A549 (cell line): ENCODE data around the gene IL1F10. TPM values are rescaled to one million over a fixed set of nuclear protein-coding genes. Genes with fewer than 3 reads are reported as not detected.
A peak's percentile ranks its signal among the peaks of the same experiment; 100 is the strongest.

Source experiments
- ATAC-seq, 2 experiments: fragments of 200-7000 bp in 1 of 2; fragments of >200 bp in 1 of 2; cut with Nextera tagmentation in 1 of 2; cut with Tn5 transposase in 1 of 2; 3 replicates each; pipeline versions ENCODE4 v1.8.0 to v1.9.1; 2018 to 2020; ENCODE audit warnings: mild to moderate bottlenecking in 1 of 2, moderate library complexity in 1 of 2
- CTCF ChIA-PET: fragments of 300-600 bp; sonication (Branson Sonifier 250); formaldehyde crosslinking; extraction: SDS; loops from one replicate; lab custom pipeline; 2021; ENCODE audit warnings: antibody characterized with exemption, inconsistent platforms; lab: Yijun Ruan, JAX
- POLR2A ChIA-PET: fragments of 350-600 bp; formaldehyde crosslinking; extraction: SDS; loops from one replicate; lab custom pipeline; 2021; ENCODE audit warnings: antibody characterized with exemption, inconsistent platforms; lab: Yijun Ruan, JAX
- DNase-seq, 2 experiments: peaks; one replicate each; pipeline versions ENCODE4 v3.0.0 to v3.0.0-alpha.2; 2011 to 2016; ENCODE audit warnings: low read depth in 1 of 2, low spot score in 1 of 2
- FAIRE-seq: peaks from 2 replicates; lab custom pipeline; 2011; peaks lifted over from hg19 to GRCh38; lab: Jason Lieb, UNC
- H3K27ac ChIP-seq, 2 experiments: fragments of >200 bp; sonication (Bioruptor Twin); formaldehyde crosslinking; 3 replicates each; pipeline ENCODE4 v1.5.1; 2016 to 2017
- H3K4me1 ChIP-seq: fragments of >200 bp; sonication (Bioruptor Twin); formaldehyde crosslinking; 3 replicates; pipeline ENCODE4 v1.6.1; 2016
- H3K4me2 ChIP-seq: fragments of >200 bp; sonication (Bioruptor Twin); formaldehyde crosslinking; 3 replicates; pipeline ENCODE4 v1.6.1; 2016
- H3K4me3 ChIP-seq: fragments of >200 bp; sonication (Bioruptor Twin); formaldehyde crosslinking; 3 replicates; pipeline ENCODE4 v1.5.1; 2016
- H3K9me3 ChIP-seq: fragments of >200 bp; sonication (Bioruptor Twin); formaldehyde crosslinking; 3 replicates; pipeline ENCODE4 v1.6.1; 2016
- CBX2 ChIP-seq: fragments of 200-600 bp; sonication (generic); IDR thresholded peaks from 2 replicates; pipeline ENCODE4 v1.6.1; 2016; ENCODE audit warnings: low read depth, mild to moderate bottlenecking, borderline replicate concordance
- CHD4 ChIP-seq: fragments of 200-600 bp; sonication (generic); IDR thresholded peaks from 2 replicates; pipeline ENCODE4 v1.6.1; 2016; ENCODE audit warnings: antibody characterized with exemption, mild to moderate bottlenecking, borderline replicate concordance
- EP300 ChIP-seq, 2 experiments: fragments of >200 bp; sonication (Bioruptor Twin); formaldehyde crosslinking; IDR thresholded peaks; 2 replicates in 1 of 2; 3 replicates in 1 of 2; pipeline ENCODE4 v1.6.1; 2016 to 2017
- ESRRA ChIP-seq: fragments of 150-350 bp; IDR thresholded peaks from 2 replicates; pipeline ENCODE4 v1.6.1; 2014; ENCODE audit warnings: mild to moderate bottlenecking, low read length, borderline replicate concordance
- FOXS1 ChIP-seq: fragments of 250-450 bp; sonication (Bioruptor Pico); IDR thresholded peaks from 2 replicates; pipeline ENCODE4 v1.5.0; 2020; ENCODE audit warnings: mild to moderate bottlenecking, moderate library complexity
- HEYL ChIP-seq: fragments of 250-450 bp; sonication (Bioruptor Pico); IDR thresholded peaks from 2 replicates; pipeline ENCODE4 v1.8.0; 2021; ENCODE audit warnings: mild to moderate bottlenecking, moderate library complexity
- MAZ ChIP-seq: fragments of 150-350 bp; IDR thresholded peaks from 2 replicates; pipeline ENCODE4 v1.6.1; 2014; ENCODE audit warnings: antibody characterized with exemption, low read depth, low read length, borderline replicate concordance
- NFE2L2 ChIP-seq: fragments of 150-350 bp; conservative IDR thresholded peaks from 2 replicates; pipeline ENCODE4 v1.6.1; 2014; ENCODE audit warnings: low read length
- NR3C1 ChIP-seq: fragments of >200 bp; sonication (Bioruptor Twin); formaldehyde crosslinking; IDR thresholded peaks from 3 replicates; pipeline ENCODE4 v1.6.1; 2017
- ZSCAN20 ChIP-seq: fragments of 250-450 bp; sonication (Bioruptor Pico); IDR thresholded peaks from 2 replicates; pipeline ENCODE4 v1.8.0; 2022; ENCODE audit warnings: mild to moderate bottlenecking, moderate library complexity
- WGBS: methylation state at CpG from one replicate; pipeline ENCODE4 v1.1.6; 2017; ENCODE audit errors: missing lambda C conversion rate; 5-methylcytosine and 5-hydroxymethylcytosine counted together
- polyA plus RNA-seq, 4 experiments: library from polyadenylated mRNA; depleted of rRNA in 3 of 4; stranded (reverse); fragments of >200 nt; fragmentation: RNase III in 1 of 4; extraction: RNeasy Plus Mini Kit Qiagen cat#74134 plus additional on column Dnase treatment in 1 of 4; gene quantifications; 2 replicates in 3 of 4; 3 replicates in 1 of 4; pipeline ENCODE4 v1.2.3, GENCODE V29; 2011 to 2017
- TF ChIP-seq, protein P1 (sequence below): fragments of >200 bp; sonication (Bioruptor Twin); formaldehyde crosslinking; IDR thresholded peaks from 3 replicates; pipeline ENCODE4 v1.6.1; 2016
- TF ChIP-seq, protein P2 (sequence below): IDR thresholded peaks from 2 replicates; pipeline ENCODE4 v1.6.1; 2012
- TF ChIP-seq, protein P3 (sequence below): fragments of >200 bp; sonication (Bioruptor Twin); formaldehyde crosslinking; IDR thresholded peaks from 3 replicates; pipeline ENCODE4 v1.5.1; 2016

Gene IL1F10
- polyA plus RNA-seq, 2 of the 4 experiments (the other 2 are of a cell fraction) = not detected

DNA sequence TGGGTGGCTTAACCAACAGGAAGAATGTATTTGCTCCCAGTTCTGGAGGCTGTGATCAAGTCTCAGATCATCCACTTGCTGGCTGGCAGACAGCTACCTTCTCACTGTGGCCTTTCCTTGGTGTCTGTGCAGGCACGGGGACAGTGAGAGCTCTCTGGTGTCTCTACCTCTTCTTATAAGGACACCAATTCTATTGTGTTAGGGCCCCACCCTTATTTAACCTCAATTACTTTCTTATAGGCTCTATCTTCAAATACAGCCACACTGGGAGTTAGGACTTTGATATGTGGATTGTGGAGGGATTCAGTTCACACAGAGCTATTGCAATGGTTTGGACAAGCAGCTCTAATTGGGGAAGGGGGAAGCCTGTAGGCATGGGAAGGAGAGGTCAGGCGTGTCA is 34.4 kb downstream of the IL1F10 start:
- H3K27ac ChIP-seq = no peak overlapping the region
- CTCF ChIA-PET = interaction anchor here (0.6 to 1.6 kb wide), 3 partner anchors 32 to 97 kb away, joined by 3 to 4 read pairs (median 3); no protein-coding TSS in a partner anchor
- no peaks in the 10 kb centered on the region for H3K4me1 ChIP-seq
- DNase-seq (no peak), ATAC-seq (no peak), FAIRE-seq (no peak)
- H3K9me3 ChIP-seq = peaks cover 5% of the 10 kb centered on the region; the same call in 1 of the 3 replicates
- H3K4me3 ChIP-seq = no peak overlapping the region
- POLR2A ChIA-PET = no interaction called here
- WGBS = 67% methylated on average over 2 of the region's 2 CpGs
- no peak for TF ChIP-seq MAZ
- TF ChIP-seq, all 56 proteins: peak for 0
- no peak overlapping the region for H3K4me2 ChIP-seq

- Histone ChIP-seq H3K9me3 (no peaks in the 10 kb centered on the region), H3K27ac (no peak overlapping the region), H3K4me2 (no peak overlapping the region), H3K4me1 (no peaks in the 10 kb centered on the region), H3K4me3 (no peak overlapping the region)
- DNase-seq (no peak), FAIRE-seq (no peak), ATAC-seq (no peak)
- POLR2A ChIA-PET = no interaction called here
- TF ChIP-seq FOXS1 (CRISPR knock-in tag) = no peak
- no peak for TF ChIP-seq ZSCAN20 (CRISPR knock-in tag)
- TF ChIP-seq, protein P1, sequence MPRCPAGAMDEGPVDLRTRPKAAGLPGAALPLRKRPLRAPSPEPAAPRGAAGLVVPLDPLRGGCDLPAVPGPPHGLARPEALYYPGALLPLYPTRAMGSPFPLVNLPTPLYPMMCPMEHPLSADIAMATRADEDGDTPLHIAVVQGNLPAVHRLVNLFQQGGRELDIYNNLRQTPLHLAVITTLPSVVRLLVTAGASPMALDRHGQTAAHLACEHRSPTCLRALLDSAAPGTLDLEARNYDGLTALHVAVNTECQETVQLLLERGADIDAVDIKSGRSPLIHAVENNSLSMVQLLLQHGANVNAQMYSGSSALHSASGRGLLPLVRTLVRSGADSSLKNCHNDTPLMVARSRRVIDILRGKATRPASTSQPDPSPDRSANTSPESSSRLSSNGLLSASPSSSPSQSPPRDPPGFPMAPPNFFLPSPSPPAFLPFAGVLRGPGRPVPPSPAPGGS = no peak
- no peak for TF ChIP-seq NR3C1
- 53% methylated on average over 4 of the region's 4 CpGs for WGBS
- CTCF ChIA-PET = interaction anchor here (1.6 to 2.3 kb wide), 2 partner anchors 23 to 35 kb away, joined by 4 to 9 read pairs; no protein-coding TSS in a partner anchor
Measured at GRCh38 chr2:113103277-113103676, 35.5 kb downstream of the IL1F10 start.

GRCh38 chr2:113104054-113104611 is 36.4 kb downstream of the IL1F10 start:
- ATAC-seq = peak in 1 of 2 experiments; percentile 64; a peak in 3 of 6 replicates
- H3K4me1 ChIP-seq = no peaks in the 10 kb centered on the region
- DNase-seq = no peak
- CTCF ChIA-PET = interaction anchor here (0.8 to 2.3 kb wide), 3 partner anchors 20 to 34 kb away, joined by 3 to 9 read pairs (median 8); no protein-coding TSS in a partner anchor
- TF ChIP-seq, protein P2, sequence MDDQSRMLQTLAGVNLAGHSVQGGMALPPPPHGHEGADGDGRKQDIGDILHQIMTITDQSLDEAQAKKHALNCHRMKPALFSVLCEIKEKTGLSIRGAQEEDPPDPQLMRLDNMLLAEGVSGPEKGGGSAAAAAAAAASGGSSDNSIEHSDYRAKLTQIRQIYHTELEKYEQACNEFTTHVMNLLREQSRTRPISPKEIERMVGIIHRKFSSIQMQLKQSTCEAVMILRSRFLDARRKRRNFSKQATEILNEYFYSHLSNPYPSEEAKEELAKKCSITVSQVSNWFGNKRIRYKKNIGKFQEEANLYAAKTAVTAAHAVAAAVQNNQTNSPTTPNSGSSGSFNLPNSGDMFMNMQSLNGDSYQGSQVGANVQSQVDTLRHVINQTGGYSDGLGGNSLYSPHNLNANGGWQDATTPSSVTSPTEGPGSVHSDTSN = no peak
- TF ChIP-seq CBX2 (no peak), NFE2L2 (no peak), CHD4 (no peak), EP300 (IDR thresholded peaks at IDR 0.05) (no peak), ESRRA (no peak), HEYL (no peak)
- TF ChIP-seq, protein P3, sequence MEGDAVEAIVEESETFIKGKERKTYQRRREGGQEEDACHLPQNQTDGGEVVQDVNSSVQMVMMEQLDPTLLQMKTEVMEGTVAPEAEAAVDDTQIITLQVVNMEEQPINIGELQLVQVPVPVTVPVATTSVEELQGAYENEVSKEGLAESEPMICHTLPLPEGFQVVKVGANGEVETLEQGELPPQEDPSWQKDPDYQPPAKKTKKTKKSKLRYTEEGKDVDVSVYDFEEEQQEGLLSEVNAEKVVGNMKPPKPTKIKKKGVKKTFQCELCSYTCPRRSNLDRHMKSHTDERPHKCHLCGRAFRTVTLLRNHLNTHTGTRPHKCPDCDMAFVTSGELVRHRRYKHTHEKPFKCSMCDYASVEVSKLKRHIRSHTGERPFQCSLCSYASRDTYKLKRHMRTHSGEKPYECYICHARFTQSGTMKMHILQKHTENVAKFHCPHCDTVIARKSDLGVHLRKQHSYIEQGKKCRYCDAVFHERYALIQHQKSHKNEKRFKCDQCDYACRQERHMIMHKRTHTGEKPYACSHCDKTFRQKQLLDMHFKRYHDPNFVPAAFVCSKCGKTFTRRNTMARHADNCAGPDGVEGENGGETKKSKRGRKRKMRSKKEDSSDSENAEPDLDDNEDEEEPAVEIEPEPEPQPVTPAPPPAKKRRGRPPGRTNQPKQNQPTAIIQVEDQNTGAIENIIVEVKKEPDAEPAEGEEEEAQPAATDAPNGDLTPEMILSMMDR = no peak
- POLR2A ChIA-PET = no interaction called here
- no peak for FAIRE-seq
- H3K4me2 ChIP-seq = no peak overlapping the region
- H3K27ac ChIP-seq = no peak overlapping the region; a peak in 1 of 6 replicates
- no peaks in the 10 kb centered on the region for H3K9me3 ChIP-seq
- H3K4me3 ChIP-seq = no peak overlapping the region
- 63% methylated on average over 3 of the region's 3 CpGs for WGBS
